GM19025 (cell line): ENCODE measurements around the gene C19orf47.

Source experiments
- ATAC-seq: cut with Tn5 transposase; IDR thresholded peaks from one replicate; pipeline ENCODE4 v1.9.1; 2021; ENCODE audit warnings: mild to moderate bottlenecking, low read depth, moderate library complexity; ENCODE audit not compliant: unreplicated experiment

The C19orf47 gene

GRCh38 chr19:40348125-40348913, at the start of gene C19orf47, which contains the start of gene PLD3:
C19orf47 (minus strand) TSS chr19:40348397; CDS start chr19:40341857, 6,540 bp downstream.
PLD3 (plus strand) TSS chr19:40348695; CDS start chr19:40366484, 17,789 bp downstream.
- peak; percentile 96 for ATAC-seq

- no peak for ATAC-seq
These were observed 49.3 kb upstream of the C19orf47 start for GRCh38 chr19:40397568-40397906.

GRCh38 chr19:40396886-40397567, 48.8 kb upstream of the C19orf47 start:
- no peak for ATAC-seq

- ATAC-seq = no peak
These were observed 47.8 kb upstream of the C19orf47 start for GRCh38 chr19:40395956-40396355.

- no peak for ATAC-seq
These were observed 46.6 kb upstream of the C19orf47 start for GRCh38 chr19:40394816-40395210.

- ATAC-seq = no peak
These were observed 46.0 kb upstream of the C19orf47 start for GRCh38 chr19:40393894-40394815.

GRCh38 chr19:40392894-40393517, 44.8 kb upstream of the C19orf47 start:
- no peak for ATAC-seq

- no peak for ATAC-seq
These were observed 43.9 kb upstream of the C19orf47 start for GRCh38 chr19:40392123-40392522.

GRCh38 chr19:40390084-40390742, 42.0 kb upstream of the C19orf47 start, which contains the start of gene HIPK4:
HIPK4 (minus strand) TSS chr19:40390181; CDS start chr19:40389902, 279 bp downstream.
- no peak for ATAC-seq

- ATAC-seq = no peak
These were observed 41.3 kb upstream of the C19orf47 start for GRCh38 chr19:40389404-40390083.

GRCh38 chr19:40388481-40388880, 40.3 kb upstream of the C19orf47 start:
- ATAC-seq = no peak

- no peak for ATAC-seq
These were observed 39.0 kb upstream of the C19orf47 start for GRCh38 chr19:40387155-40387554.

- no peak for ATAC-seq
These were observed 35.6 kb upstream of the C19orf47 start for GRCh38 chr19:40383668-40384248.

GRCh38 chr19:40381321-40381720, 33.1 kb upstream of the C19orf47 start:
- no peak for ATAC-seq

GRCh38 chr19:40380199-40381037, 32.2 kb upstream of the C19orf47 start:
- ATAC-seq = no peak

GRCh38 chr19:40379446-40380198, 31.4 kb upstream of the C19orf47 start:
- no peak for ATAC-seq

- no peak for ATAC-seq
These were observed 30.3 kb upstream of the C19orf47 start for GRCh38 chr19:40378509-40378908.
